Heart left ventricle (tissue), 13 donors: Measurements from ENCODE around the gene MRRF.

ENCODE experiments used
- POLR2A ChIP-seq, 2 donors: fragments of 450-650 bp; IDR thresholded peaks; one replicate each; pipeline ENCODE4 v1.6.1; 2017; ENCODE audit warnings: antibody characterized with exemption in 2 of 2, mild to moderate bottlenecking in 2 of 2, moderate library complexity in 2 of 2
- TF ChIP-seq, protein P1 (sequence below), 12 donors: fragments of 200-600 bp; sonication (generic) in 4 of 12; IDR thresholded peaks; one replicate each; pipeline versions ENCODE4 v1.5.0 to v1.8.0; 2018 to 2022; ENCODE audit warnings: antibody characterized with exemption in 12 of 12, mild to moderate bottlenecking in 5 of 12
- donor health status: ischemic (EF 13 %, LVEDD 7.1; RV severe dilation, severe dysfunction).
- donor health status: DM: no; HTN: yes; CAD: no.
- donor health status: DM: no; HTN: no; CAD: no.
- donor health status: ischemic (EF 25% LVEDD 6.9; RV normal size, moderate dysfunction).
- donor health status: ischemic (EF 25% LVEDD 5.7; RV mildly dilated, moderate dysfunction).
- donor health status: ischemic (EF 35%, LVEDD 5.7; RV mildly dilated, moderate dysfunction).
- donor health status: nonischemic (EF 11% LVEDD 7.7; RV severe dilation, severe dysfunction).
- donor health status: DM: yes; HTN: yes; CAD: no.
- donor health status: PGD.
- donor health status: ischemic (EF 29% LVEDD 5.4; RV normal size, mild dysfunction).
- donor health status: nonischemic (EF 23%, LVEDD 6.1; RV moderate dilation, normal function).

DNA sequence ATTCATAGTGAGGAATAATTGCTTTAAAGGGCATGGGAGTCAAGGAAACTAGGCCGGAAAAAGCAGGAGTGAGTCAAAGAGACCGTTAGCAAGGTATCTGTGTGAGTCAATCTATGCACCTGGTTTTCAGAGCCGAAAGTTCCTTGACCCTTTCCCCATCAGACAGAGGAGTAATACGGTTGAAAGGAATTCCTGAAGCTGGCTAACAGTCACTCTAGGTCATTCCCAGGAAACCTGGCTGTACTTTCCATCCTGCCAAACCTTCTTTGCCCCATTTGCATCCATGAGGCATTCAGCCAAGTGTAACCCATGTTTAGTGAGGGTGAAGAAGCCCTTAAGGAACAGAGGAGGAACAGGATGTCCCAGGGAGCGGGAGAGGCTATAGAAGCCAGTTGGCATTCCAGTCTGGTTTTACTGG lies 16.2 kb upstream of the MRRF start:
- TF ChIP-seq, protein P1, sequence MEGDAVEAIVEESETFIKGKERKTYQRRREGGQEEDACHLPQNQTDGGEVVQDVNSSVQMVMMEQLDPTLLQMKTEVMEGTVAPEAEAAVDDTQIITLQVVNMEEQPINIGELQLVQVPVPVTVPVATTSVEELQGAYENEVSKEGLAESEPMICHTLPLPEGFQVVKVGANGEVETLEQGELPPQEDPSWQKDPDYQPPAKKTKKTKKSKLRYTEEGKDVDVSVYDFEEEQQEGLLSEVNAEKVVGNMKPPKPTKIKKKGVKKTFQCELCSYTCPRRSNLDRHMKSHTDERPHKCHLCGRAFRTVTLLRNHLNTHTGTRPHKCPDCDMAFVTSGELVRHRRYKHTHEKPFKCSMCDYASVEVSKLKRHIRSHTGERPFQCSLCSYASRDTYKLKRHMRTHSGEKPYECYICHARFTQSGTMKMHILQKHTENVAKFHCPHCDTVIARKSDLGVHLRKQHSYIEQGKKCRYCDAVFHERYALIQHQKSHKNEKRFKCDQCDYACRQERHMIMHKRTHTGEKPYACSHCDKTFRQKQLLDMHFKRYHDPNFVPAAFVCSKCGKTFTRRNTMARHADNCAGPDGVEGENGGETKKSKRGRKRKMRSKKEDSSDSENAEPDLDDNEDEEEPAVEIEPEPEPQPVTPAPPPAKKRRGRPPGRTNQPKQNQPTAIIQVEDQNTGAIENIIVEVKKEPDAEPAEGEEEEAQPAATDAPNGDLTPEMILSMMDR (IDR thresholded peaks at IDR 0.05) = no peak
- TF ChIP-seq POLR2A (IDR thresholded peaks at IDR 0.05) = no peak
